DND-41 (cell line): Measurements from ENCODE around the gene HSP90AB1.

Experiments
- ATAC-seq: fragments of 200-7000 bp; cut with Tn5 transposase; 3 replicates; pipeline ENCODE4 v1.9.1; 2021; ENCODE audit warnings: low read depth; ENCODE audit not compliant: insufficient read depth
- DNase-seq: peaks from one replicate; pipeline ENCODE4 v3.0.0-alpha.2; 2020
- H2AFZ ChIP-seq: 2 replicates; pipeline ENCODE4 v1.6.0; 2012; ENCODE audit warnings: low read depth, low read length
- H3K27ac ChIP-seq: 2 replicates; pipeline ENCODE4 v1.5.1; 2012; ENCODE audit warnings: low read length, inconsistent platforms
- H3K27me3 ChIP-seq: fragments of 200-600 bp; sonication (generic); 2 replicates; pipeline ENCODE4 v1.6.0; 2012; ENCODE audit warnings: low read length, mild to moderate bottlenecking, inconsistent platforms; ENCODE audit not compliant: insufficient read depth, poor library complexity
- H3K36me3 ChIP-seq: 2 replicates; pipeline ENCODE4 v1.5.1; 2012; ENCODE audit warnings: low read length, inconsistent platforms; ENCODE audit not compliant: insufficient read depth
- H3K4me1 ChIP-seq: 2 replicates; pipeline ENCODE4 v1.5.1; 2012; ENCODE audit warnings: mild to moderate bottlenecking, low read length; ENCODE audit not compliant: insufficient read depth
- H3K4me2 ChIP-seq: 2 replicates; pipeline ENCODE4 v1.6.0; 2012; ENCODE audit warnings: mild to moderate bottlenecking, moderate library complexity, low read length, inconsistent platforms; ENCODE audit not compliant: insufficient read depth
- H3K4me3 ChIP-seq, 2 experiments: fragments of 200-600 bp in 1 of 2; shearing (Covaris generic) in 1 of 2; 2 replicates each; pipeline ENCODE4 v1.5.1; 2012 to 2016; ENCODE audit warnings: inconsistent platforms in 2 of 2, low read length in 2 of 2, mild to moderate bottlenecking in 2 of 2, low read depth in 1 of 2, moderate library complexity in 1 of 2
- H3K79me2 ChIP-seq: 2 replicates; pipeline ENCODE4 v1.6.0; 2012; ENCODE audit warnings: low read length, inconsistent platforms; ENCODE audit not compliant: insufficient read depth
- H3K9ac ChIP-seq: 2 replicates; pipeline ENCODE4 v1.6.0; 2012; ENCODE audit warnings: low read depth, mild to moderate bottlenecking, inconsistent platforms, low read length, moderate library complexity
- H3K9me3 ChIP-seq: 2 replicates; pipeline ENCODE4 v1.5.1; 2012; ENCODE audit warnings: low read length, moderate library complexity, mild to moderate bottlenecking, inconsistent platforms; ENCODE audit not compliant: insufficient read depth, severe bottlenecking
- H4K20me1 ChIP-seq: 2 replicates; pipeline ENCODE4 v1.6.0; 2012; ENCODE audit warnings: low read length; ENCODE audit not compliant: insufficient read depth
- EZH2 ChIP-seq: IDR thresholded peaks from 3 replicates; pipeline ENCODE4 v1.6.1; 2012; ENCODE audit warnings: borderline replicate concordance, low read depth, mild to moderate bottlenecking, moderate library complexity, low read length, inconsistent platforms; ENCODE audit not compliant: severe bottlenecking
- TF ChIP-seq, protein P1 (sequence below): IDR thresholded peaks from 2 replicates; pipeline ENCODE4 v1.5.1; 2012; ENCODE audit warnings: borderline replicate concordance, low read length, moderate library complexity, mild to moderate bottlenecking; ENCODE audit not compliant: poor library complexity, severe bottlenecking; ENCODE audit errors: extremely low read depth

Gene HSP90AB1

DNA sequence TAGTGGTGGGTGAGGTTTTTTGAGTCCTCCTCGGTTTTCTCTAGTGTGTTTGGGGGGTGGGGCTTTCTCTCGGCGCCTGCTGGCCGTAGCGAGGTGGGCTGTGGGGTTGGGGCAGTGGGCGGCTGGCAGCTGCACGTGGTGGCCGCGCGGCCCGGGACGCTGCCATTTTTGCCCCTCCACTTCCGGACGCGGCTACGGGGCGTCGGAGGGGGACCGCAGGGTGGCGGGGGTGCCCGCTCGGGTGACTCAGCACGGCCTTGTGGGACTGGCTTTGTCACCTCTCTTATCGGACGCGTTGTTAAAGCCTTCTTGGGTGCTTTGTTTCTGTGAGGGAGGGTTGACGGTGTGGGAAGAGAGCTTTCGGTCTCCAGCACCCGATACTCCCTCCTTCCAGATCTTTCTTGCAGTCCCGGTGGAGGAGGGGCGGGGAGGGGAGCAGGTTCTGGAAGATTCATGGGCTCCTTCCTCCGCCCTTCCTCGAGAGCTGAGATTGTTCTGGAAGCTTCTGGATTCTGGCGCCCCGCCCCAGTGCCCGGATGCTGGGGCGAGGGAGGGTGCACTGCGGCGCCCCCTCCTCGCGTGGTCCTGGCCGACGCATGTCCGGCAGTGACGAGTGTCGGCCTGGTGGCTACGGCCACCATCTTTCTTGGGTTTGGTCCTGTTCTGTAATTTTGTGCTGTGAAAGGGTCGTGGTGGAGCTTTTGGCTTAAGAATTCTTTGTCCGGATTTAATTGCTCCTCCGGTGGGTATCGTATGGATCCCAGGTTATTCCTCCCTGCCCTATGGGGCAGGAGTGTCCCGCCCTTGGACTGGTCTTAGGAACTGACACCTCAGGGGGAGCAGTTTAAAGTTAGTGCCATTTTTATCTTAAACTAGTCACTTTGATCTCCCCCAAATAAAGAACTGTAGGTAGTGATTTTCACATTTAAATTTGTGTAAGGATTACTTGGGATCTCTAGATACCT, 719 bp downstream of the HSP90AB1 start:
- DNase-seq (peak; percentile 77), ATAC-seq (peak; percentile 64)
- peaks cover 49% of the 10 kb centered on the region for H3K79me2 ChIP-seq
- H3K4me3 ChIP-seq, result peak overlapping the region; percentile 84 to 94
- peaks cover 51% of the 10 kb centered on the region for H3K36me3 ChIP-seq
- no peaks in the 10 kb centered on the region for H3K27me3 ChIP-seq
- peaks cover 53% of the 10 kb centered on the region for H4K20me1 ChIP-seq
- TF ChIP-seq EZH2, result no peak
- TF ChIP-seq, protein P1, sequence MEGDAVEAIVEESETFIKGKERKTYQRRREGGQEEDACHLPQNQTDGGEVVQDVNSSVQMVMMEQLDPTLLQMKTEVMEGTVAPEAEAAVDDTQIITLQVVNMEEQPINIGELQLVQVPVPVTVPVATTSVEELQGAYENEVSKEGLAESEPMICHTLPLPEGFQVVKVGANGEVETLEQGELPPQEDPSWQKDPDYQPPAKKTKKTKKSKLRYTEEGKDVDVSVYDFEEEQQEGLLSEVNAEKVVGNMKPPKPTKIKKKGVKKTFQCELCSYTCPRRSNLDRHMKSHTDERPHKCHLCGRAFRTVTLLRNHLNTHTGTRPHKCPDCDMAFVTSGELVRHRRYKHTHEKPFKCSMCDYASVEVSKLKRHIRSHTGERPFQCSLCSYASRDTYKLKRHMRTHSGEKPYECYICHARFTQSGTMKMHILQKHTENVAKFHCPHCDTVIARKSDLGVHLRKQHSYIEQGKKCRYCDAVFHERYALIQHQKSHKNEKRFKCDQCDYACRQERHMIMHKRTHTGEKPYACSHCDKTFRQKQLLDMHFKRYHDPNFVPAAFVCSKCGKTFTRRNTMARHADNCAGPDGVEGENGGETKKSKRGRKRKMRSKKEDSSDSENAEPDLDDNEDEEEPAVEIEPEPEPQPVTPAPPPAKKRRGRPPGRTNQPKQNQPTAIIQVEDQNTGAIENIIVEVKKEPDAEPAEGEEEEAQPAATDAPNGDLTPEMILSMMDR, result no peak
- peak overlapping the region; percentile 92 for H3K27ac ChIP-seq
- no peaks in the 10 kb centered on the region for H3K9me3 ChIP-seq
- H3K4me1 ChIP-seq, result peaks cover 55% of the 10 kb centered on the region
- peak overlapping the region; percentile 92 for H3K4me2 ChIP-seq
- peak overlapping the region; percentile 95; the same call in 1 of the 2 replicates for H2AFZ ChIP-seq
- H3K9ac ChIP-seq, result peak overlapping the region; percentile 93

DNA sequence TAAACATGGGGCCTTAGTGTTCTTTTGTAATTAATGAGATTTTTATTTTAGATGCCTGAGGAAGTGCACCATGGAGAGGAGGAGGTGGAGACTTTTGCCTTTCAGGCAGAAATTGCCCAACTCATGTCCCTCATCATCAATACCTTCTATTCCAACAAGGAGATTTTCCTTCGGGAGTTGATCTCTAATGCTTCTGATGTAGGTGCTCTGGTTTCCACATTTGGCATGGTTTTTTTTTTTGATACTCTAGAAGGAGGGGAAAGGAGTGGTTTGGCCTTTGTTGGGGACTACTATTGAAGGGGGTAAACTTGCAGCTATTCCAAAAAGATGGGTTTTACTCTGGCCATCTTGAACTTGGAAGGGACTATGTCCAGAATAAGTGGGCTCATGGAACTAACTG, 1.7 kb downstream of the HSP90AB1 start:
- H3K36me3 ChIP-seq, result peaks cover 61% of the 10 kb centered on the region
- H3K79me2 ChIP-seq, result peaks cover 51% of the 10 kb centered on the region
- H3K4me2 ChIP-seq, result peak overlapping the region; percentile 92
- DNase-seq, result no peak
- no peaks in the 10 kb centered on the region for H3K9me3 ChIP-seq
- H3K9ac ChIP-seq, result peak overlapping the region; percentile 93
- H3K27me3 ChIP-seq, result no peaks in the 10 kb centered on the region
- H4K20me1 ChIP-seq, result peaks cover 63% of the 10 kb centered on the region
- no peak overlapping the region for H2AFZ ChIP-seq
- peak overlapping the region; percentile 92; the same call in 1 of the 2 replicates for H3K27ac ChIP-seq
- TF ChIP-seq, protein P1, result no peak
- TF ChIP-seq EZH2, result no peak
- peaks cover 55% of the 10 kb centered on the region for H3K4me1 ChIP-seq
- ATAC-seq, result no peak
- peak overlapping the region; percentile 84 to 94; a peak in 3 of 4 replicates for H3K4me3 ChIP-seq

DNA sequence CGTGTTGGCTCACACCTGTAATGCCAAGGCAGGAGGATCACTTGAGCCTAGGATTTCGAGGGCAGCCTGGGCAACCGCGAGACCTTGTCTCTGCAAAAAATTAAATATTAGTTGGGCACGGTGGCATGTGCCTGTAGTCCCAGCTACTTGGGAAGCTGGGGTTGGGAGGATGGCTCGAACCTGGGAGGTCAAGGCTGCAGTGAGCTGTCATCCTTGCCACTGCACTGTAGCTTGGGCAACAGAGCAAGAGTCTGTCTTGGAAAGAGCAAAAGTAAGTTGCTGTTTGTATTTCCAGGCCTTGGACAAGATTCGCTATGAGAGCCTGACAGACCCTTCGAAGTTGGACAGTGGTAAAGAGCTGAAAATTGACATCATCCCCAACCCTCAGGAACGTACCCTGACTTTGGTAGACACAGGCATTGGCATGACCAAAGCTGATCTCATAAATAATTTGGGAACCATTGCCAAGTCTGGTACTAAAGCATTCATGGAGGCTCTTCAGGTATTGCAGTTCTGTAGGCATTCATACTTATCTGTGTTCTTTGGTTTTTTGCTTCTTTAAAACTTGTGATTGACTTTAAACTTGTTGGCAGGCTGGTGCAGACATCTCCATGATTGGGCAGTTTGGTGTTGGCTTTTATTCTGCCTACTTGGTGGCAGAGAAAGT, 2.3 kb downstream of the HSP90AB1 start:
- Histone ChIP-seq H4K20me1 (peaks cover 65% of the 10 kb centered on the region), H3K9ac (peak overlapping the region; percentile 93), H3K4me3 (peak overlapping the region in 1 of 2 experiments; percentile 84; a peak in 1 of 4 replicates), H3K4me2 (peak overlapping the region; percentile 92), H2AFZ (no peak overlapping the region), H3K27me3 (no peaks in the 10 kb centered on the region), H3K9me3 (no peaks in the 10 kb centered on the region), H3K36me3 (peaks cover 67% of the 10 kb centered on the region), H3K27ac (no peak overlapping the region), H3K79me2 (peaks cover 51% of the 10 kb centered on the region), H3K4me1 (peaks cover 56% of the 10 kb centered on the region)
- ATAC-seq (no peak), DNase-seq (no peak)
- no peak for TF ChIP-seq EZH2
- TF ChIP-seq, protein P1, result no peak
